T47D (cell line): Measurements from ENCODE around the gene GSE1.

ENCODE experiments used
- DNase-seq, 2 experiments: peaks; one replicate each; pipeline versions ENCODE4 v3.0.0 to v3.0.0-alpha.2; 2011 to 2012; ENCODE audit warnings: low read depth in 1 of 2, low spot score in 1 of 2
- JUND ChIP-seq: IDR thresholded peaks from 2 replicates; pipeline ENCODE4 v1.6.1; 2012; ENCODE audit warnings: low read depth
- in situ Hi-C: cut with HindIII; loops from 2 replicates; pipeline ENCODE4 v1.10.0; 2016; ENCODE audit warnings: low sequenced_read_pairs, low pct_unique_long_range_greater_than_20kb

The GSE1 gene

DNA sequence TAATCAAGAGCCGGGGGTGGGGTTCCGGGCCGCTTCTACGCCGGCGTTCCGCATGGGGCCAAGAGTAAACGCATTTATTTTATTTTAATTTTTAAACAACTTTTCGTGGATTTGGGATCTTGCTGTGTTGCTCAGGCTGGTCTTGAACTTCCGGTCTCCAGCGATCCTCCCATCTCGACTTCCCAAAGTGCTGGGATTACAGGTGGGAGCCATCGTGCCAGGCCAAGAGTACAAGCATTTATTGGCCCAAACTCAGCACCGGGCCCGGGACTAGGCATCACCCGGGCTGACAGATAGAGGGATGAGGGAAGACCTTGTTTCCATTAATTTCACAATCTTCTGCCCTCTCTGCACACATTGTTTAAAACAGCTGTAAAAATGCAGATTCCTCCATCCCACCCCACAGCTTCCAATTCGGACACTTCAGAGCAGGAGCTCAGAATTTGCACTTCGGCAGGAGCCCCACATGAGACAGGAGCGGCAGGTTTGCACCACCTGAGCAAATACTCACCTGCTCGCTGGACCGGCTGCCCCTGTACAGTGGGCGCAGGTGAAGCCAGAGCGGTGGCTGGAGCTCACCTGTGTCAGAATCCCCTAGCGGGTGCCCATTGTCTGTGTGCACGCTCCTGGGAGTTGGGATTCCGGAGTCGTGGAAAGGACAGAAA, 76.3 kb downstream of the GSE1 start:
- in situ Hi-C loops: no loop called here
- no peak for TF ChIP-seq JUND

DNA sequence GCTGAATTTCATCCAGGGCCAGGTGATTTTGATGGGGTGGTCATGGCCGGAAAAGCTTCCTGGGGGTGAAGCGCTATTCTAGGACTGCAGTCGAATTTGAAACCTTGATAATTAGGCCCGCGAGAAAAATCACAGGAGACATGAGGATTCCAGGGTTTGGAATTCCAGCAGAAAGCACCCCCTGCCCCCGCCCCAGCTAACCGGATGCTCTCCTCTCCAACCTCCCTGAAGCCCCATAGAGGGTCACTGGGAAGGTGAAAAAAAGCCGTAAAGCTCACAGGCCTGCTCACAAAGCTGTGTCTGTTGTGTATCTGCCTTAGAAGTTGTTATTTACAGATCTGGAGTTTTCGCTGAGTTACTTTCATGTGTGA, 76.8 kb downstream of the GSE1 start:
- TF ChIP-seq JUND: no peak
- DNase-seq: no peak
- in situ Hi-C loops: no loop called here

More for the DNA sequence above, 76.3 kb downstream of the GSE1 start:
- peak; percentile 82 to 93 for DNase-seq

DNA sequence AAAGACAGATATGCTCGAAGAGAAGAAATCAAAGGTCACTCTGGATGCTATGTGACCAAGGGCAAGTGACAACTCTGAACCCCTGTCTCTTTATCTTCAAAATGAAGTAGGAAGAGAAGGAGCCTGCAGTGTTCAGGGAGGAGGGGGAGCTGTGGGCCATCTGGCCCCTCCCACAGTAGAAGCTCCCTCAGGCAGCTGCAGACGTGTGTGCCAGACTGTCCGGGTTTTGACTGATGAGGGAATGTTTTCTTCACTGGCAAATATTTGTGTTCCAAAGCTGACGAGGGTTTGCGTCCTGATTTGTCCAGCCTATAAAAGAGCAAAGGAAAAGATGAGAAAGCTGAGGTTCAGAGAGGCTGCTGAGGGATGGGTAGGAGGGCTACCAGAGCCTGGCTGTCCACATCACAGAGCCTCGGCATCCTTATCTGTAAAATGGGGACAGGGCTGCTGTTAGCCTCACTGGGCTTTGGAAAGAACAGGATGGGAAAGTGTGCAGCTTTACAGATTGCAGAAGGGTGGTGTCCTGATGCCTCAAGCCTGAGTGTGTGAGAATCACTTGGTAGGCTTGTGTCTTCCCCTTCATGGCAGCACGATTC, 77.4 kb downstream of the GSE1 start:
- peak; percentile 88 to 91 for DNase-seq
- in situ Hi-C loops: no loop called here
- TF ChIP-seq JUND: no peak

DNA sequence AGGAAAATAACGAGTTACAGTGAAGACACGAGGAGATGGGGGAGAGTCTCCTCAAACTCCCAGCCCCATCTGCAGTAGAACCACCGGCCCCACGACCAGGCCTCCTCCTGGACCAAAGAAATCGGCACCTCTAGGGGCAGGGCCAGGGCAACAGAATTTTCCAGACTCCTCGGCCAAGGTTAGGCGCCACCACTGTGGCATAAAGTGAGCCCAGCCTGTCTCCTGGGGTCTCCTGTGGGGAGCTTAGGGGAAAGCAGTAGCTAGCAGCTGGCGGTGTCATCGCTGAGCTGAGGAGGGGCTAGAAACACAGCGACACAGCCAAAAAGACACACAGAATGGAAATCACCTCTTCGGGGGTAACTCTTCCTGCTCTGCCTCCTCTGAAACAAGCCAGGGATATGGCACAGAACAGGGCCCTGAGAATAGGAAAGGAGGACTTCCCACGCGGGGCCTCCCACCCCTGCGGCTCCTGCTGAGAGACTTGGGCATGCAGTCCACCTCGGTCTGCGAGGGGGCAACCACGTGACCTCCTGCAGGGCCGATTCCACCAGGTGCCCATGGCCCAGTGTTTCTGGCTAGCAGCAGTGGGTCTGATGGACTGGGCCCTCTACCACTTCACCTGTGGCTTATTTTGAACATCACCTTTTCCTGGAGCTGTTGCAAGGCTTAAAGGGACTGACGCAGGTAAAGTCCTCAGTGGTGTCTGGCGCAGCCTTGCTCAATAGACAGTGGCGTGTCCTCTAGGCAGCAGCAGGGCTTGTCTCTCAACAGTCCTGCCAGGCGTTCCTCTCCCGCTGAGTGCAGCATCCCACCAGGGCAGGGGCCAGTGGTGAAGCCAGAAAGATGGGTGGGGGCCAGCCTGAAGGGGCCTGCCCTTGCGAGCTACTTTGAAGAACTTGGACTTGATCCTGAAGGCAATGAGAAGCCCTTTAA, 82.3 kb downstream of the GSE1 start:
- no peak for TF ChIP-seq JUND
- in situ Hi-C loops: no loop called here
- DNase-seq: no peak

GRCh38 chr16:85696781-85697180, 83.7 kb downstream of the GSE1 start:
- DNase-seq: no peak
- in situ Hi-C loops: no loop called here
- TF ChIP-seq JUND: no peak

DNA sequence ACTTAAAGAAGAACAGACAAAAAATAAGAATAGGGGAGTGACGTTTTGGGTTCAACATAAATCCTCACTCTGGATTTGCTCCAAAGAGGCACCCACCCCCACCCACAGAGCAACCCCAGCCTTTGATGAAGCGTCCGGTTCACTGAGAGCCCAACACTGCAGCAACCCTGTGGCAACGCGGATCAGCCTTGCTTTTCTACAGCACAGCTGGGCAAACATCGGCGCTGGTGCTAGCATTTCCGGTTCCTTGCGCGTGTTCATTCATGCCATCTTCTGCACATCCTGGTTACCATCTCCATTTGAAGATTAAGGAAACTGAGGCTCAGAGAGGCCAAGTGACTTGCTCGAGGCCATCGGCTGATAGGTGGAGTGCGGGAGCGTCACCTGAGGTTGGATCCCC, 84.3 kb downstream of the GSE1 start:
- peak; percentile 77 to 82 for DNase-seq
- TF ChIP-seq JUND: no peak
- in situ Hi-C loops: no loop called here

GRCh38 chr16:85698459-85698891, 85.4 kb downstream of the GSE1 start:
- in situ Hi-C loops: no loop called here
- DNase-seq: no peak
- TF ChIP-seq JUND: no peak

DNA sequence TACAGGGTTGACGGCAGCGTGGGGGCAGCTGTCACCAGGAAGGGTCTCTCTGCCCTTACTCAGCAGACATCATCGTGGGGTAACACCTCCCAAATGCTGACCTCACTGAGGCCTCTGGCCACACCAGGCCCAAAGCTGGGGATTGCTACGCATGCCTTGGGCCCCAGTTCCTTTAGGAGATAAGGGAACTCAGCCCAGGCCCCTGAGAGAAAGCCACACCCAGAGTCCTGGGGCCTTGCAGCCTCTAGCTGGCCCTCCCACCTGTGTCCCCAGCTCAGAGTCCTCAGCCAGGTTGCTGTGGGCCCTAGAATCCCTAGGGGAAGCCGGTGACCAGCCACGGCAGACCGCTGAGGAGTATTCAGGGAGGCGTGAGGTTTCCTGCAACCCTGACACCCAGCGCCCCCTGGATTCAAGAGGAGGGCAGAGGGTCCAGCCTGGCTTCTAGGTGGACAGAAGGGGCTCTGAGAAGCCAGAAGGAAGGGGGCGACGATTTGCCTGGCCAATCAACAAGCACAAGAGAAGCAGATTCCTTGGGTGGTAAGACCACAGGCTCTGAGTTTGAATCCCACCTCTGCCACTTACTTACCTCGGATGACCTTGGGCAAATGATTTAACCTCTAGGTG, 85.9 kb downstream of the GSE1 start:
- no peak for DNase-seq
- in situ Hi-C loops: no loop called here
- no peak for TF ChIP-seq JUND

- no peak for TF ChIP-seq JUND
- peak in 1 of 2 experiments; percentile 57 for DNase-seq
- in situ Hi-C loops: no loop called here
These were observed 86.5 kb downstream of the GSE1 start for GRCh38 chr16:85699628-85700027.

DNA sequence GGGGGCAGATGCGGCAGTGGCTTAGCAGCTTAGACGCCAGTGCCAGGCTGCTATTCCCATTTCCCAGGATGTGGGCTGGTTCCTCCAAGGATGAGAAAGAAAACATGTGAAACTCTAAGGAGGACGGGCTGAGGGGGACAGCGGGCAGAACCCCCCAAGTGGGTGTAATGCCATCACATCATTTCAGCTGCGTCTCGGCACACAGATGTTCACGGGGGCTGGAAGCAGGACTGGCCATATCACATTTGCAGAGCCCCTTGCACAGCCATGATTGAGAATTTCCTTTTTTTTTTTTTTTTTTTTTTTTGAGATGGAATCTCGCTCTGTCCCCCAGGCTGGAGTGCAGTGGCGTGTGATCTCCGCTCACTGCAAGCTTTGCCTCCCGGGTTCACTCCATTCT, 90.9 kb downstream of the GSE1 start:
- no peak for DNase-seq
- in situ Hi-C loops: no loop called here
- no peak for TF ChIP-seq JUND

DNA sequence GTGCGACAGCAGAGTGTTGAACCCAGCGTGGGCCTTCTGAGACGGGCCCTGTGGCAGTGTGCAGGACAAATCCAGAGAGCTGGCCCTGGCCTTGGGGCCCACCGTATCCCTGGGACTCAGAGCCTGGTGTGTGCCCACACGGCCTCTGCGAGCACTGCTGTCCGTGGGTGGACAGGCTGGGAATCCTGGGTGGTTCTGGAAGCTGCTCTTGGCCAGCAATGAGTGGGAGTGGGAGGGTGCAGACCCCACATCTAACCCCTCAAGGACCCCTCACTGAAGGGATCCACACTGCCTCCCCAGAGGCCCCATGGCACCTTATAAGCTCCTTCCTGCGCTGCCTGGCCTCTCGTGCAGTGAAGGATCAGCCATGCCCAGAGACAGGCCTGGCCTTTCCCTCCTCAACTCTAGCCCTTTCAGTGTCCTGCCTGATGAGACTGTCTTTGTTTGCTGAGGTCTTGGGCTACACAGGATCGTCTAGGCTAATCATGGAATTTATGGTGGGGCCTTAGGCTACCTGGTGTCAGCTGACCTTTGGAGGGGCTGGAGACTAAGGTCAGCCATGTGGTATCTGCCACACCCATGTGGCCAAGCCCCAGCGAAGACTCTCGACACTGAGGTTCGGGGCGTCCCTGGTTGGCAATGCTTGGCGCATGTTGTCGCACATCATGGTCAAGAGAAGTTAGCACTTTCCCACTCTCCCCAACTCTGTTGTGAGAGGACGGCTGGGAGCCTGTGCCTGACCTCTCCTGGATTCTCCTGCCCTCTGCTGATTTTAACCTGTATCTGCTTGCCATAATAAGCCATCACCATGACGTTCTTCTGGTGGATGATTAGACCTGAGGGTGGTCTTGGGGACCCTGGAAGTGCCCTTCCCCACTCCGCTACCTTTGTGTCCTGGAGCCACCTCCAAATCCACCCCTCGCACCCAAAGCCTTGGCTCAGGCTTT, 92.1 kb downstream of the GSE1 start:
- no peak for DNase-seq
- in situ Hi-C loops: no loop called here
- TF ChIP-seq JUND: no peak

- no peak for DNase-seq
- TF ChIP-seq JUND: no peak
- in situ Hi-C loops: no loop called here
These were observed 93.4 kb downstream of the GSE1 start for GRCh38 chr16:85706449-85707034.
